B cell (primary cell): ENCODE results near the gene UNC5A. TPM values are rescaled to one million over a fixed set of nuclear protein-coding genes. Genes with fewer than 3 reads are reported as not detected.

Experiments used
- ATAC-seq: fragments of 200-7000 bp; cut with Tn5 transposase; one replicate; pipeline ENCODE4 v1.10.0; 2021; ENCODE audit warnings: low read depth, mild to moderate bottlenecking, moderate number of reproducible peaks, moderate library complexity
- CTCF ChIA-PET: fragments of 350-600 bp; sonication (Branson Sonifier 250); formaldehyde crosslinking; loops from one replicate; lab custom pipeline; 2021; ENCODE audit warnings: antibody characterized with exemption, inconsistent platforms; lab: Charles Lee
- POLR2A ChIA-PET: fragments of 350-600 bp; sonication (Branson Sonifier 250); formaldehyde crosslinking; loops from one replicate; lab custom pipeline; 2021; ENCODE audit warnings: antibody characterized with exemption; lab: Charles Lee
- DNase-seq: peaks from one replicate; pipeline ENCODE4 v3.0.0; 2013
- H2AFZ ChIP-seq: 2 replicates; pipeline ENCODE4 v1.6.1; 2012; ENCODE audit warnings: mild to moderate bottlenecking, low read depth, low read length; ENCODE audit not compliant: insufficient read depth, poor library complexity, severe bottlenecking
- H3K27ac ChIP-seq, 2 donors: 1 replicate in 1 of 2; 2 replicates in 1 of 2; pipeline ENCODE4 v1.5.1; 2012 to 2013; ENCODE audit warnings: low read length in 2 of 2, mild to moderate bottlenecking in 2 of 2, moderate library complexity in 1 of 2
- H3K27me3 ChIP-seq, 4 experiments: fragments of 200-600 bp in 1 of 4; sonication (generic) in 1 of 4; replicated peaks in 1 of 4; 1 replicate in 2 of 4; 2 replicates in 2 of 4; pipeline versions ENCODE4 v1.6.1 to v1.7.0; 2013 to 2016; ENCODE audit warnings: low read length in 3 of 4, mild to moderate bottlenecking in 2 of 4, mixed read lengths in 1 of 4, moderate library complexity in 1 of 4; ENCODE audit not compliant: insufficient read depth in 4 of 4, control insufficient read depth in 3 of 4; ENCODE audit errors: control extremely low read depth in 1 of 4
- H3K36me3 ChIP-seq, 2 experiments: replicated peaks in 1 of 2; 1 replicate in 1 of 2; 2 replicates in 1 of 2; pipeline versions ENCODE4 v1.6.1 to v1.7.1; 2013; ENCODE audit warnings: low read length in 1 of 2; ENCODE audit not compliant: insufficient read depth in 2 of 2, control insufficient read depth in 1 of 2; ENCODE audit errors: control extremely low read depth in 1 of 2, extremely low read depth in 1 of 2
- H3K4me1 ChIP-seq, 2 donors: fragments of 200-600 bp in 1 of 2; sonication (generic) in 1 of 2; 1 replicate in 1 of 2; 2 replicates in 1 of 2; pipeline versions ENCODE4 v1.5.1 to v1.6.1; 2013 to 2017; ENCODE audit warnings: low read length in 2 of 2; ENCODE audit not compliant: control insufficient read depth in 2 of 2, insufficient read depth in 2 of 2
- H3K4me2 ChIP-seq: replicated peaks from 2 replicates; pipeline ENCODE3; 2012; ENCODE audit warnings: mild to moderate bottlenecking, low read depth, low read length; ENCODE audit not compliant: poor library complexity, severe bottlenecking
- H3K4me3 ChIP-seq, 5 experiments: fragments of 200-600 bp in 1 of 5; sonication (generic) in 1 of 5; 1 replicate in 3 of 5; 2 replicates in 2 of 5; pipeline versions ENCODE4 v1.5.1 to v1.7.0; 2011 to 2016; ENCODE audit warnings: low read length in 4 of 5, mild to moderate bottlenecking in 4 of 5, low read depth in 2 of 5, control low read depth in 1 of 5, moderate library complexity in 1 of 5; ENCODE audit not compliant: insufficient read depth in 1 of 5; ENCODE audit errors: control extremely low read depth in 1 of 5, extremely low read depth in 1 of 5
- H3K79me2 ChIP-seq: fragments of 200-600 bp; sonication (generic); one replicate; pipeline ENCODE4 v1.6.0; 2016; ENCODE audit warnings: low read length; ENCODE audit not compliant: control insufficient read depth, insufficient read depth
- H3K9ac ChIP-seq: fragments of 200-600 bp; sonication (generic); 2 replicates; pipeline ENCODE4 v1.6.1; 2017; ENCODE audit warnings: mild to moderate bottlenecking, low read length, moderate library complexity
- H3K9me3 ChIP-seq, 3 donors: one replicate each; pipeline versions ENCODE4 v1.6.1 to v1.7.1; 2013; ENCODE audit warnings: low read length in 2 of 3; ENCODE audit not compliant: control insufficient read depth in 2 of 3, insufficient read depth in 1 of 3; ENCODE audit errors: control extremely low read depth in 1 of 3
- H4K20me1 ChIP-seq: 2 replicates; pipeline ENCODE4 v1.6.0; 2012; ENCODE audit warnings: mild to moderate bottlenecking, low read length; ENCODE audit not compliant: insufficient read depth, control insufficient read depth, poor library complexity, severe bottlenecking
- H3K27ac Mint-ChIP-seq: one replicate; pipeline ENCODE4 v1.8.0; 2021; ENCODE audit warnings: mixed read lengths
- H3K27me3 Mint-ChIP-seq: one replicate; pipeline ENCODE4 v1.8.0; 2021; ENCODE audit warnings: mixed read lengths
- H3K4me1 Mint-ChIP-seq: one replicate; pipeline ENCODE4 v1.8.0; 2021; ENCODE audit warnings: mixed read lengths
- H3K4me3 Mint-ChIP-seq: one replicate; pipeline ENCODE4 v1.8.0; 2021; ENCODE audit warnings: mixed read lengths
- H3K9me3 Mint-ChIP-seq: one replicate; pipeline ENCODE4 v1.8.0; 2022; ENCODE audit warnings: mixed read lengths; ENCODE audit not compliant: insufficient read depth
- CTCF ChIP-seq: fragments of 200-600 bp; IDR thresholded peaks from one replicate; pipeline ENCODE4 v1.8.0; 2022; ENCODE audit warnings: antibody characterized with exemption, mild to moderate bottlenecking
- EZH2 ChIP-seq: IDR thresholded peaks from 2 replicates; pipeline ENCODE4 v1.6.1; 2012; ENCODE audit warnings: borderline replicate concordance, low read depth, mild to moderate bottlenecking, moderate library complexity, low read length; ENCODE audit not compliant: insufficient read depth, poor library complexity, severe bottlenecking
- WGBS: methylation state at CpG from one replicate; pipeline ENCODE4 v1.1.5; 2013; ENCODE audit warnings: missing lambda C conversion rate; ENCODE audit not compliant: insufficient coverage; 5-methylcytosine and 5-hydroxymethylcytosine counted together
- intact Hi-C: fragments of 100-400 bp; cut with micrococcal nuclease; formaldehyde crosslinking; loops from one replicate; pipeline ENCODE4 v1.10.0; 2022
- polyA plus RNA-seq: library from polyadenylated mRNA; depleted of rRNA; stranded (reverse); fragments of >200 nt; gene quantifications from 2 replicates; pipeline ENCODE4 v1.2.3, GENCODE V29; 2012
- total RNA-seq, 2 donors: library from RNA; stranded (reverse); fragments of 120-200 nt in 1 of 2; gene quantifications; 1 replicate in 1 of 2; 2 replicates in 1 of 2; pipeline versions ENCODE4 v1.2.3 to v1.2.4, GENCODE V29; 2013 to 2022

UNC5A gene
- total and polyA plus RNA-seq, 2 donors (not counting 1 experiment from before 2014, with no cell fraction given) = not detected

DNA sequence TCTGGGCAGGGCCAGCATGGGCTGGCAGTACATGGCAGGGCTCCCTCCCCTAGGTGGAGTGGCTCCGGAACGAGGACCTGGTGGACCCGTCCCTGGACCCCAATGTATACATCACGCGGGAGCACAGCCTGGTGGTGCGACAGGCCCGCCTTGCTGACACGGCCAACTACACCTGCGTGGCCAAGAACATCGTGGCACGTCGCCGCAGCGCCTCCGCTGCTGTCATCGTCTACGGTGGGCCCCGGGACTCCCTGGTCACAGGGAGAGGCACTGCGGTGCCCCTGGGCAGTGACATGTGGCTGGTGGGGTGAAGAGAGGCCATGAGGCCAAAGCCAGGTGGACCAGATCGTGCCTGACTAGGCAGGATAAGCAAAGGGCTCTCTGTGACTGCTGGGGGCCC lies 58.4 kb downstream of the UNC5A start:
- TF ChIP-seq CTCF (no peak), EZH2 (no peak)
- H3K9me3 Mint-ChIP-seq = no peaks in the 10 kb centered on the region
- no peak overlapping the region for H3K4me3 Mint-ChIP-seq
- H3K4me1 Mint-ChIP-seq = peaks cover 2% of the 10 kb centered on the region
- no peak overlapping the region for H3K4me2 ChIP-seq
- WGBS = 93% methylated on average over 19 of the region's 20 CpGs
- H3K27me3 Mint-ChIP-seq = peaks cover 19% of the 10 kb centered on the region
- POLR2A ChIA-PET = no interaction called here
- intact Hi-C loops = no loop called here
- no peak overlapping the region for H3K27ac Mint-ChIP-seq
- H3K9ac ChIP-seq = no peak overlapping the region
- no peak overlapping the region for H3K4me3 ChIP-seq
- CTCF ChIA-PET = no interaction called here
- no peaks in the 10 kb centered on the region for H3K79me2 ChIP-seq
- no peak overlapping the region for H2AFZ ChIP-seq
- H4K20me1 ChIP-seq = no peaks in the 10 kb centered on the region
- no peaks in the 10 kb centered on the region for H3K4me1 ChIP-seq
- H3K27me3 ChIP-seq = peaks cover 0 to 29% (median 11%) of the 10 kb centered on the region in 4 experiments
- H3K36me3 ChIP-seq = no peaks in the 10 kb centered on the region
- DNase-seq = no peak
- H3K27ac ChIP-seq = no peak overlapping the region
- peaks cover 0 to 18% (median 0%) of the 10 kb centered on the region in 3 donors for H3K9me3 ChIP-seq
- no peak for ATAC-seq

- no peaks in the 10 kb centered on the region for H3K4me1 ChIP-seq
- no peak overlapping the region for H2AFZ ChIP-seq
- Mint-ChIP-seq H3K4me1 (peaks cover 2% of the 10 kb centered on the region), H3K4me3 (no peak overlapping the region), H3K27me3 (peaks cover 17% of the 10 kb centered on the region), H3K9me3 (no peaks in the 10 kb centered on the region), H3K27ac (no peak overlapping the region)
- whole genome bisulfite sequencing = 90% methylated on average over 38 of the region's 38 CpGs
- no peaks in the 10 kb centered on the region for H3K36me3 ChIP-seq
- H3K27ac ChIP-seq = no peak overlapping the region
- H4K20me1 ChIP-seq = no peaks in the 10 kb centered on the region
- H3K9ac ChIP-seq = no peak overlapping the region
- ATAC-seq (no peak), DNase-seq (no peak)
- peaks cover 0 to 19% (median 0%) of the 10 kb centered on the region in 3 donors for H3K9me3 ChIP-seq
- CTCF ChIA-PET = no interaction called here
- no peaks in the 10 kb centered on the region for H3K79me2 ChIP-seq
- peaks cover 0 to 22% (median 10%) of the 10 kb centered on the region in 4 experiments for H3K27me3 ChIP-seq
- H3K4me3 ChIP-seq = no peak overlapping the region
- H3K4me2 ChIP-seq = no peak overlapping the region
- POLR2A ChIA-PET = no interaction called here
- intact Hi-C loops = no loop called here
- no peak for TF ChIP-seq EZH2
- no peak for TF ChIP-seq CTCF
These were observed 59.2 kb downstream of the UNC5A start for GRCh38 chr5:176869501-176870109.
